ENCODE results near the gene CPEB4. TPM values are rescaled to one million over a fixed set of nuclear protein-coding genes. Genes with fewer than 3 reads are reported as not detected.

Gene CPEB4
- total and polyA plus RNA-seq, 10 donors = 2.3 to 107 (median 81.0) TPM

DNA sequence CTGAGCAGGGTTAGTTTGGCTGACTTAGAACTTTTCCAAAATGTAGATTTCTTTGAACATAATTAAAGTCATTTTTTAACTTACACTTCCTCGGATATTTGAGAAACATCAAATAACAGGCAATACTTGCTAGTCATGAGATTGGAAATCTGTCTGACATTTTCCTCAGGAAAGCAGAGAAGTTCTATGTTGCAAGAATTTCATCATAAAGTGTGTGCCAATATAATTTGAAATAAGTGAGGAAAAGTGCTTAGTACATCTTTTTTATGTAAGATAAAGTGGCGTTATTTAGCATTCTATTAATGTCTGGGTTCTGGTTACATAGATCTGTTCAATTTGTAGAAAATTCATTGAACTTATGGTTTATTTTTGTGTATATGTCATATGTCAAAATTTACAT is 52.1 kb downstream of the CPEB4 start:
- H3K4me1 ChIP-seq = peaks cover 0 to 75% (median 26%) of the 10 kb centered on the region in 6 donors
- intact Hi-C loops (cut with DNase I; ENCODE audit: low total_unique reads) = no loop called here
- no peak for DNase-seq
- H3K27me3 ChIP-seq (replicated peaks in 1 of 7) = no peaks in the 10 kb centered on the region
- TF ChIP-seq POLR2AphosphoS5 (IDR thresholded peaks at IDR 0.05) = no peak
- TF ChIP-seq, protein P1, sequence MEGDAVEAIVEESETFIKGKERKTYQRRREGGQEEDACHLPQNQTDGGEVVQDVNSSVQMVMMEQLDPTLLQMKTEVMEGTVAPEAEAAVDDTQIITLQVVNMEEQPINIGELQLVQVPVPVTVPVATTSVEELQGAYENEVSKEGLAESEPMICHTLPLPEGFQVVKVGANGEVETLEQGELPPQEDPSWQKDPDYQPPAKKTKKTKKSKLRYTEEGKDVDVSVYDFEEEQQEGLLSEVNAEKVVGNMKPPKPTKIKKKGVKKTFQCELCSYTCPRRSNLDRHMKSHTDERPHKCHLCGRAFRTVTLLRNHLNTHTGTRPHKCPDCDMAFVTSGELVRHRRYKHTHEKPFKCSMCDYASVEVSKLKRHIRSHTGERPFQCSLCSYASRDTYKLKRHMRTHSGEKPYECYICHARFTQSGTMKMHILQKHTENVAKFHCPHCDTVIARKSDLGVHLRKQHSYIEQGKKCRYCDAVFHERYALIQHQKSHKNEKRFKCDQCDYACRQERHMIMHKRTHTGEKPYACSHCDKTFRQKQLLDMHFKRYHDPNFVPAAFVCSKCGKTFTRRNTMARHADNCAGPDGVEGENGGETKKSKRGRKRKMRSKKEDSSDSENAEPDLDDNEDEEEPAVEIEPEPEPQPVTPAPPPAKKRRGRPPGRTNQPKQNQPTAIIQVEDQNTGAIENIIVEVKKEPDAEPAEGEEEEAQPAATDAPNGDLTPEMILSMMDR (IDR thresholded peaks at IDR 0.05 in 8 of 11, conservative IDR thresholded peaks at IDR 0.05 in 3 of 11) = no peak
- no peak for TF ChIP-seq POLR2A (IDR thresholded peaks at IDR 0.05)
- H3K27ac ChIP-seq = peak overlapping the region in 4 of 8 donors; percentile 7 to 64 (median 49)
- no peaks in the 10 kb centered on the region for H3K9me3 ChIP-seq
- peaks cover 0 to 22% (median 9%) of the 10 kb centered on the region in 6 donors for H3K36me3 ChIP-seq
- 48 to 90% (median 69%) methylated on average over 2 of the region's 2 CpGs for WGBS, 5 donors
- no peak overlapping the region for H3K4me3 ChIP-seq

DNA sequence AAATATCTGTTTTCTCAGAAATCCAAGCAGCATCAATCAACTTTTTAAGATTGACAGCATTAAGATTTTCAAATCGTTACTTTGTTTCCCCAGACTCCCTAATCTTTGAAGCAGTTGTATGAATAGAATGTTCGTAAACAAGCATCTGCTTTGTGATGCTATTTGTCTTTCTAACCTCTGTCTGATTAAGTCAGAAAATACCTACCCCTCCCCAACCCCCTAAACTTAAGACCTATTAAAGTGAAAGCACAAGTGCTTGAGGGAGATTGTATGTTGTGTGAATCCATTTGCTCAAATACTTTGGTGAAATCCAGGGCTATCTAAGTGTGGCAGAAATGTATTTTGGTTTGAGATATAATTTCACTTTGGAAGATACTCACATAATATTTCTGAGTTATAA is 53.0 kb downstream of the CPEB4 start:
- 93 to 96% (median 96%) methylated on average over 2 of the region's 2 CpGs for WGBS, 5 donors
- Histone ChIP-seq H3K27ac (peak overlapping the region in 6 of 8 donors; percentile 58 to 71 (median 64)), H3K4me3 (no peak overlapping the region), H3K36me3 (peaks cover 0 to 27% (median 17%) of the 10 kb centered on the region in 6 donors), H3K27me3 (replicated peaks in 1 of 7) (no peaks in the 10 kb centered on the region), H3K9me3 (no peaks in the 10 kb centered on the region), H3K4me1 (peaks cover 0 to 67% (median 26%) of the 10 kb centered on the region in 6 donors)
- no peak for DNase-seq
- intact Hi-C loops (cut with DNase I; ENCODE audit: low total_unique reads) = no loop called here
- TF ChIP-seq, protein P1 (IDR thresholded peaks at IDR 0.05 in 8 of 11, conservative IDR thresholded peaks at IDR 0.05 in 3 of 11) = no peak
- TF ChIP-seq POLR2AphosphoS5 (IDR thresholded peaks at IDR 0.05) (no peak), POLR2A (IDR thresholded peaks at IDR 0.05) (no peak)

DNA sequence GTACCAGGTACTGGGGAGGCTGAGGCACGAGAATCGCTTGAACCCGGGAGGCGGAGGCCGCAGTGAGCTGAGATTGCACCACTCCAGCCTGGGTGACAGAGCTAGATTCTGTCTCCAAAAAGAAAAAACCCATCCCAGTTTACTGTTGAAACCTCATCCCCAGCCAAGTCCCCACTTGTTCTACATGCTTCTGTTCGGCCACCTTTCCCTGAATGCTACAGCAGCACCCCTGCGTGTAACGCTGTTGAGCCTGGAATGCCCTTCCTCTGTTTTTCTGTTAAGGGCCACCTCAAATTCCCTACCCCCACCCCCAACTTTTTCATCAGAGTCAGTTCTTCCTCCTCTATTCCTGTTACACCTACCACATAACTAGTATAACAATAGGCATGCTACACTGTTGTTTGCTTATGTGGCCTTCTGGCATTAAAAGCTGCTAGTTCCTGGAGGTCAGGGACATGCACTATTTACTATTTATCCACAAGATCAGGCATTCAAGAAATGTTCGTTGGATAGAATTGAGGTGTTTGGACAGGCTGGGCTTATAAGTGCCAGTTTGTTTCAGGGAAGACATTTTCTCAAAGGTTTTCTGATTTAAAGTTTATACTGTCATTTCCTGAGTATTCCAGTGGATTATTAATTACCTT is 53.7 kb downstream of the CPEB4 start:
- Histone ChIP-seq H3K4me1 (peaks cover 0 to 59% (median 24%) of the 10 kb centered on the region in 6 donors), H3K36me3 (peaks cover 0 to 35% (median 24%) of the 10 kb centered on the region in 6 donors), H3K9me3 (no peaks in the 10 kb centered on the region), H3K4me3 (no peak overlapping the region), H3K27ac (peak overlapping the region; percentile 29 to 71 (median 60)), H3K27me3 (replicated peaks in 1 of 7) (no peaks in the 10 kb centered on the region)
- whole genome bisulfite sequencing, 5 donors = 79 to 86% (median 81%) methylated on average over 9 of the region's 9 CpGs
- intact Hi-C loops (cut with DNase I; ENCODE audit: low total_unique reads) = no loop called here
- peak in 1 of 3 donors; percentile 37 for TF ChIP-seq POLR2AphosphoS5 (IDR thresholded peaks at IDR 0.05)
- TF ChIP-seq, protein P1 (IDR thresholded peaks at IDR 0.05 in 8 of 11, conservative IDR thresholded peaks at IDR 0.05 in 3 of 11) = no peak
- TF ChIP-seq POLR2A (IDR thresholded peaks at IDR 0.05) = no peak
- no peak for DNase-seq

DNA sequence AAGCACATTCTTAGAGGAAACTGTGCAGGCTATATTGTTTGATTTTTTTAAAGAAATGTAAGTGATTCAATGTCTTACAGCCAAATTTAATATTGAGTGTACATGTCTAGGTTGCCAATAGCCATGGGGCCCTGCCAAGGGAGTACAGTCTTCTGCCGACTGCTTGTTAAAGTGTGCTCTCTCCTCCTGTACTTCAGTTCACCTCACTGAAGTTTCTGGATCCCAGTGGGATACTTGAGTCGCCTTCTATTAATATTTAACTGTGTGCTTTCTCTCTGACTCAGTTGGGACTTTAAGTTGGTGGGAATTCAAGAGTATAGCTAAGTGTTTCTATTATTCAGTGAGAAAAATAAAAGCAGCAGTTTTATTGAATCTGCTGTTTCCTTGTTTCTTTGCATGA is 56.4 kb downstream of the CPEB4 start:
- DNase-seq = no peak
- Histone ChIP-seq H3K27ac (no peak overlapping the region), H3K9me3 (no peaks in the 10 kb centered on the region), H3K4me3 (no peak overlapping the region), H3K4me1 (peaks cover 0 to 34% (median 15%) of the 10 kb centered on the region in 6 donors), H3K27me3 (replicated peaks in 1 of 7) (no peaks in the 10 kb centered on the region), H3K36me3 (peaks cover 0 to 54% (median 40%) of the 10 kb centered on the region in 6 donors)
- intact Hi-C loops (cut with DNase I; ENCODE audit: low total_unique reads) = no loop called here
- TF ChIP-seq, protein P1 (IDR thresholded peaks at IDR 0.05 in 8 of 11, conservative IDR thresholded peaks at IDR 0.05 in 3 of 11) = no peak
- TF ChIP-seq POLR2AphosphoS5 (IDR thresholded peaks at IDR 0.05) (no peak), POLR2A (IDR thresholded peaks at IDR 0.05) (no peak)
- 90 to 98% (median 91%) methylated on average over 2 of the region's 2 CpGs for WGBS, 5 donors
